Mucosa of gallbladder (tissue), 1 donor: ENCODE data around the gene PRAF2. TPM values are rescaled to one million over a fixed set of nuclear protein-coding genes. Genes with fewer than 3 reads are reported as not detected.
A peak's percentile ranks its signal among the peaks of the same experiment; 100 is the strongest.

Experiments used
- DNase-seq: peaks from one replicate; pipeline ENCODE4 v3.0.0-alpha.2; 2020; ENCODE audit warnings: low spot score
- total RNA-seq: library from RNA; stranded (reverse); gene quantifications from one replicate; pipeline ENCODE4 v1.2.1, GENCODE V29; 2021
- donor health status: DM: no; HTN: no; CAD: no.

The PRAF2 gene
- total RNA-seq, 1 donor from 2014 or later, result 41.8 TPM

GRCh38 chrX:49072712-49073095 is 1.1 kb downstream of the PRAF2 start:
- DNase-seq, result no peak

- DNase-seq, result peak; percentile 85
These were observed 1.7 kb downstream of the PRAF2 start for GRCh38 chrX:49071877-49072711.

GRCh38 chrX:49070988-49071387 is 2.8 kb downstream of the PRAF2 start:
- DNase-seq, result no peak

GRCh38 chrX:49069038-49069437 is 4.8 kb downstream of the PRAF2 start:
- DNase-seq, result no peak

- DNase-seq, result no peak
These were observed 6.3 kb downstream of the PRAF2 start for GRCh38 chrX:49067285-49068120.

- no peak for DNase-seq
These were observed 7.1 kb downstream of the PRAF2 start for GRCh38 chrX:49066690-49067089.

GRCh38 chrX:49066278-49066677 is 7.5 kb downstream of the PRAF2 start:
- DNase-seq, result no peak

GRCh38 chrX:49064735-49065134 is 9.1 kb downstream of the PRAF2 start:
- no peak for DNase-seq

GRCh38 chrX:49064303-49064702 is 9.5 kb downstream of the PRAF2 start:
- DNase-seq, result no peak

- no peak for DNase-seq
These were observed 10.1 kb downstream of the PRAF2 start for GRCh38 chrX:49063715-49064114.

GRCh38 chrX:49061916-49062315 is 11.9 kb downstream of the PRAF2 start:
- no peak for DNase-seq

- DNase-seq, result no peak
These were observed 12.3 kb downstream of the PRAF2 start for GRCh38 chrX:49061490-49061889.

GRCh38 chrX:49060914-49061313 is 12.9 kb downstream of the PRAF2 start:
- no peak for DNase-seq

GRCh38 chrX:49059681-49060085 is 14.1 kb downstream of the PRAF2 start:
- DNase-seq, result no peak

- no peak for DNase-seq
These were observed 14.6 kb downstream of the PRAF2 start for GRCh38 chrX:49059201-49059600.

- DNase-seq, result peak; percentile 28
These were observed 15.0 kb downstream of the PRAF2 start, which contains the start of gene CCDC120 for GRCh38 chrX:49058794-49059193. TSS of gene CCDC120 (plus strand) at chrX:49058999. CDS start at chrX:49062042, 3,043 bp downstream.

GRCh38 chrX:49054073-49054762 is 19.6 kb downstream of the PRAF2 start:
- DNase-seq, result no peak

GRCh38 chrX:49053223-49054072 is 20.4 kb downstream of the PRAF2 start:
- peak; percentile 38 for DNase-seq

- DNase-seq, result no peak
These were observed 29.9 kb downstream of the PRAF2 start for GRCh38 chrX:49043987-49044281.

- peak; percentile 98 for DNase-seq
These were observed 30.4 kb downstream of the PRAF2 start, which contains the start of gene TFE3 for GRCh38 chrX:49043220-49043986. TSS of gene TFE3 (minus strand) at chrX:49043357. CDS start at chrX:49043226, 131 bp downstream.
